Measurements from ENCODE around the gene PLB1.
"Not testable (repeated sequence)": the region's sequence is repeated elsewhere in the genome, so short reads cannot be mapped to it uniquely, and the experiment has no call there.

PLB1 gene

DNA sequence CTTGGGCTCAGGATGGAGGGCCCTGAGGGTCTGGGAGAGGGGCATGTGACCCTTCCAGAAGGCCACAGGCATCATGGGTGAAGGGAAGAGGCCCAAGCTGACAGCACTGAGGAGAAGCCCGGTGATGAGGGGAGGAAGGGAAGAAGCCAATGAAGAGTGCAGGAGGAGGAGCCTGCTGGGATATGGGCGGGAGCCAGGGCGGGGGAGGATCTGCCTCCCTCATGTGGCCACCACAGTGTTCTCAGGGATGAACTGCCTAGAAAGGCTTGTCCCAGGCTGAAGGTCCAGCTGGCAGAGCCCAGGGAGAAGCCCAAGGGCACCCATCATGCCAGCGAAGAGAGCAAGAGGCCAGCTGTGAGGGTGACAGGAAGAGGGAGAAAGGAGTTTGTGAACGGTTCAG is 24.6 kb upstream of the PLB1 start:
- TF ChIP-seq GABPA (IDR thresholded peaks at IDR 0.05; ENCODE audit: low read depth): no peak
- TF ChIP-seq POLR2AphosphoS5 (IDR thresholded peaks at IDR 0.05; ENCODE audit: low read depth): no peak
- TF ChIP-seq SPI1 (IDR thresholded peaks at IDR 0.05; ENCODE audit: borderline replicate concordance, low read depth): no peak
- TF ChIP-seq, protein P1, sequence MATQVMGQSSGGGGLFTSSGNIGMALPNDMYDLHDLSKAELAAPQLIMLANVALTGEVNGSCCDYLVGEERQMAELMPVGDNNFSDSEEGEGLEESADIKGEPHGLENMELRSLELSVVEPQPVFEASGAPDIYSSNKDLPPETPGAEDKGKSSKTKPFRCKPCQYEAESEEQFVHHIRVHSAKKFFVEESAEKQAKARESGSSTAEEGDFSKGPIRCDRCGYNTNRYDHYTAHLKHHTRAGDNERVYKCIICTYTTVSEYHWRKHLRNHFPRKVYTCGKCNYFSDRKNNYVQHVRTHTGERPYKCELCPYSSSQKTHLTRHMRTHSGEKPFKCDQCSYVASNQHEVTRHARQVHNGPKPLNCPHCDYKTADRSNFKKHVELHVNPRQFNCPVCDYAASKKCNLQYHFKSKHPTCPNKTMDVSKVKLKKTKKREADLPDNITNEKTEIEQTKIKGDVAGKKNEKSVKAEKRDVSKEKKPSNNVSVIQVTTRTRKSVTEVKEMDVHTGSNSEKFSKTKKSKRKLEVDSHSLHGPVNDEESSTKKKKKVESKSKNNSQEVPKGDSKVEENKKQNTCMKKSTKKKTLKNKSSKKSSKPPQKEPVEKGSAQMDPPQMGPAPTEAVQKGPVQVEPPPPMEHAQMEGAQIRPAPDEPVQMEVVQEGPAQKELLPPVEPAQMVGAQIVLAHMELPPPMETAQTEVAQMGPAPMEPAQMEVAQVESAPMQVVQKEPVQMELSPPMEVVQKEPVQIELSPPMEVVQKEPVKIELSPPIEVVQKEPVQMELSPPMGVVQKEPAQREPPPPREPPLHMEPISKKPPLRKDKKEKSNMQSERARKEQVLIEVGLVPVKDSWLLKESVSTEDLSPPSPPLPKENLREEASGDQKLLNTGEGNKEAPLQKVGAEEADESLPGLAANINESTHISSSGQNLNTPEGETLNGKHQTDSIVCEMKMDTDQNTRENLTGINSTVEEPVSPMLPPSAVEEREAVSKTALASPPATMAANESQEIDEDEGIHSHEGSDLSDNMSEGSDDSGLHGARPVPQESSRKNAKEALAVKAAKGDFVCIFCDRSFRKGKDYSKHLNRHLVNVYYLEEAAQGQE (IDR thresholded peaks at IDR 0.05; ENCODE audit: insufficient replicate concordance, low read depth): no peak
- TF ChIP-seq, protein P2, sequence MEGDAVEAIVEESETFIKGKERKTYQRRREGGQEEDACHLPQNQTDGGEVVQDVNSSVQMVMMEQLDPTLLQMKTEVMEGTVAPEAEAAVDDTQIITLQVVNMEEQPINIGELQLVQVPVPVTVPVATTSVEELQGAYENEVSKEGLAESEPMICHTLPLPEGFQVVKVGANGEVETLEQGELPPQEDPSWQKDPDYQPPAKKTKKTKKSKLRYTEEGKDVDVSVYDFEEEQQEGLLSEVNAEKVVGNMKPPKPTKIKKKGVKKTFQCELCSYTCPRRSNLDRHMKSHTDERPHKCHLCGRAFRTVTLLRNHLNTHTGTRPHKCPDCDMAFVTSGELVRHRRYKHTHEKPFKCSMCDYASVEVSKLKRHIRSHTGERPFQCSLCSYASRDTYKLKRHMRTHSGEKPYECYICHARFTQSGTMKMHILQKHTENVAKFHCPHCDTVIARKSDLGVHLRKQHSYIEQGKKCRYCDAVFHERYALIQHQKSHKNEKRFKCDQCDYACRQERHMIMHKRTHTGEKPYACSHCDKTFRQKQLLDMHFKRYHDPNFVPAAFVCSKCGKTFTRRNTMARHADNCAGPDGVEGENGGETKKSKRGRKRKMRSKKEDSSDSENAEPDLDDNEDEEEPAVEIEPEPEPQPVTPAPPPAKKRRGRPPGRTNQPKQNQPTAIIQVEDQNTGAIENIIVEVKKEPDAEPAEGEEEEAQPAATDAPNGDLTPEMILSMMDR (IDR thresholded peaks at IDR 0.05; ENCODE audit: insufficient read depth, low read length): no peak
- no peak for DNase-seq (ENCODE audit: low read depth in 1 of 2, low spot score in 1 of 2)
- no peaks in the 10 kb centered on the region for H3K27me3 ChIP-seq (ENCODE audit: insufficient read depth, poor library complexity, severe bottlenecking)
- no peak overlapping the region for H3K4me3 ChIP-seq (replicated peaks; ENCODE audit: insufficient read depth, low read length)
- no peak overlapping the region; the same call in 1 of the 2 replicates for H3K27ac ChIP-seq (replicated peaks)

DNA sequence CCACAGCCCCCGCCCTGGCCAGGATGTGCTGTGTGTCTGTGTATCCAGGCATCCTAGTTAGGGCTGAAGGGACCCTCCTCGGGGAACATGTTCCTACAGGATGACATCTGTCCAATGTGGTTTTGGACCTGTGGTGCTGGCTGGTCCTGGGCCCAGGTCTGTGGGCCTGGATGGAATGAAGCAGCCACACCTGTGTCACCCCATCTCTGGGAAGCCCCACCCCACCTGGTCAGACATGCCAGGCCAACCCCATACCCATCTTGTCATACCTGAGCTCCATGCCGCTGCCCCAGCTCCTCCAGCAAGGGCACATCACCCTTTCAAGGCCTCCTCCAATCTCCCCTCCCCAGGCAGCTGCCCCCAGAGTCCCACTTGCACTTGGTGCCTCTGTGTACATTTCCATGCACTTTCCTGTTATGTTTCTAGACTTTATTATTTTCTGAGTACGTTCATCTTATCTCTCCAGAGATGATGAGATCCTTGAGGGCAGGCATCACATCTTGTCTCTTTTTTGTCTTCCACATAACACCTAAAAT is 24.1 kb upstream of the PLB1 start:
- Histone ChIP-seq H3K27me3 (ENCODE audit: insufficient read depth, poor library complexity, severe bottlenecking) (no peaks in the 10 kb centered on the region), H3K4me3 (replicated peaks; ENCODE audit: insufficient read depth, low read length) (no peak overlapping the region), H3K27ac (replicated peaks) (no peak overlapping the region)
- TF ChIP-seq POLR2AphosphoS5 (IDR thresholded peaks at IDR 0.05; ENCODE audit: low read depth): no peak
- TF ChIP-seq, protein P2 (IDR thresholded peaks at IDR 0.05; ENCODE audit: insufficient read depth, low read length): no peak
- TF ChIP-seq GABPA (IDR thresholded peaks at IDR 0.05; ENCODE audit: low read depth): no peak
- TF ChIP-seq SPI1 (IDR thresholded peaks at IDR 0.05; ENCODE audit: borderline replicate concordance, low read depth): no peak
- TF ChIP-seq, protein P1 (IDR thresholded peaks at IDR 0.05; ENCODE audit: insufficient replicate concordance, low read depth): no peak
- no peak for DNase-seq (ENCODE audit: low read depth in 1 of 2, low spot score in 1 of 2)

DNA sequence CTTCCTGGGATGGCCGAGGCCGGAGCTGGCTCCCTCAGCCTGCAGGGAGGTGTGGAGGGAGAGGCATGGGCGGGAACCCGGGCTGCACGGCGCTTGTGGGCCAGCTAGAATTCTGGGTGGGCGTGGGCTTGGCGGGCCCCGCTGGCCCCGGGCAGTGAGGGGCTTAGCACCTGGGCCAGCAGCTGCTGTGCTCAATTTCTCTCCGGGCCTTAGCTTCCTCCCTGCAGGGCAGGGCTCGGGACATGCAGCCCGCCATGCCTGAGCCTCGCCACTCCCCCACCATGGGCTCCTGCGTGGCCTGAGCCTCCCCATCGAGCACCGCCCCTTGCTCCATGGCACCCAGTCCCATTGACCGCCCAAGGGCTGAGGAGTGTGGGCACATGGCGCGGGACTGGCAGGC is 23.2 kb upstream of the PLB1 start:
- not testable (repeated sequence) for H3K27ac ChIP-seq (replicated peaks); DNase-seq (ENCODE audit: low read depth in 1 of 2, low spot score in 1 of 2); H3K27me3 ChIP-seq (ENCODE audit: insufficient read depth, poor library complexity, severe bottlenecking); H3K4me3 ChIP-seq (replicated peaks; ENCODE audit: insufficient read depth, low read length)

DNA sequence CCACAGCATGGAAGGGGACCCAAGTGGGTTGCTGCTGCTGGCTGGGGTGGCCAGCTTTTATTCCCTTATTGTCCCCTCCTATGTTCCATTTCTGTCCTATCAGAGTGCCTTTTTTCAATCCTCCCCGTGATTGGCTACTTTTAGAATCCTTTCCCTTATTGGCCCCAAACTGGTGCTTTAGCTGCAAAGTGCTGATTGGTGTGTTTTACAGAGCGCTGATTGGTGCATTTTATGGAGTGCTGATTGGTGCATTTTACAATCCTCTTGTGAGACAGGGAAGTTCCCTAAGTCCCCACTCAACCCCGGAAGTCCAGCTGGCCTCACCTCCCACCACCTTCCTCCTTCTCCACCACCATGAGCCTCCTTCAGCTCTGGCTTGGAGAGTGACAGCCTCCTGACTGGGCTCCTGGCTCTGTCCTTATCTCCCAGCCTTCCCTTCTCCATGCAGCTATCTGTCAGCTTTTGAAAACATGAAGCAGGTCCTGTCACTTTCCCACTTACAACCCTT is 20.7 kb upstream of the PLB1 start:
- peak; percentile 55 to 67 for DNase-seq (ENCODE audit: low read depth in 1 of 2, low spot score in 1 of 2)
- TF ChIP-seq, protein P1 (IDR thresholded peaks at IDR 0.05; ENCODE audit: insufficient replicate concordance, low read depth): no peak
- TF ChIP-seq, protein P2 (IDR thresholded peaks at IDR 0.05; ENCODE audit: insufficient read depth, low read length): no peak
- TF ChIP-seq SPI1 (IDR thresholded peaks at IDR 0.05; ENCODE audit: borderline replicate concordance, low read depth) (no peak), GABPA (IDR thresholded peaks at IDR 0.05; ENCODE audit: low read depth) (no peak), POLR2AphosphoS5 (IDR thresholded peaks at IDR 0.05; ENCODE audit: low read depth) (no peak)

More for the DNA sequence above, 20.7 kb upstream of the PLB1 start:
- H3K4me3 ChIP-seq (replicated peaks; ENCODE audit: insufficient read depth, low read length): no peak overlapping the region
- peak overlapping the region; percentile 45 for H3K27ac ChIP-seq (replicated peaks)
- no peaks in the 10 kb centered on the region for H3K27me3 ChIP-seq (ENCODE audit: insufficient read depth, poor library complexity, severe bottlenecking)
